Sigmoid colon (tissue), 7 donors: ENCODE measurements around the gene TNFRSF21. TPM values are rescaled to one million over a fixed set of nuclear protein-coding genes. Genes with fewer than 3 reads are reported as not detected.

Source experiments
- DNase-seq: peaks from one replicate; pipeline ENCODE4 v3.0.0-alpha.2; 2019
- H3K27ac ChIP-seq, 4 donors: fragments of 200-600 bp; sonication (generic); one replicate each; pipeline ENCODE4 v1.5.1; 2016 to 2019; ENCODE audit warnings: mild to moderate bottlenecking in 1 of 4
- H3K27me3 ChIP-seq, 3 donors: fragments of 200-600 bp; sonication (generic); one replicate each; pipeline ENCODE4 v1.5.1; 2019; ENCODE audit warnings: mild to moderate bottlenecking in 1 of 3
- H3K36me3 ChIP-seq, 4 donors: fragments of 200-600 bp; sonication (generic); one replicate each; pipeline ENCODE4 v1.5.1; 2016 to 2019
- H3K4me1 ChIP-seq, 4 donors: fragments of 200-600 bp; sonication (generic); one replicate each; pipeline ENCODE4 v1.5.1; 2017 to 2019
- H3K4me3 ChIP-seq, 4 donors: fragments of 200-600 bp; sonication (generic); one replicate each; pipeline ENCODE4 v1.5.1; 2017 to 2019; ENCODE audit warnings: mild to moderate bottlenecking in 2 of 4, moderate library complexity in 1 of 4
- H3K9me3 ChIP-seq, 4 donors: fragments of 200-600 bp in 3 of 4; sonication (generic) in 3 of 4; one replicate each; pipeline versions ENCODE4 v1.5.1 to v1.6.1; 2013 to 2019
- CTCF ChIP-seq, 4 experiments: fragments of 450-650 bp in 3 of 4; fragments of 200-600 bp in 1 of 4; IDR thresholded peaks; one replicate each; pipeline ENCODE4 v1.5.1; 2016 to 2019; ENCODE audit warnings: antibody characterized with exemption in 4 of 4, mild to moderate bottlenecking in 3 of 4, moderate library complexity in 2 of 4
- EP300 ChIP-seq, 4 donors: sonication (generic); formaldehyde crosslinking; IDR thresholded peaks; one replicate each; pipeline ENCODE4 v1.6.1; 2017; ENCODE audit warnings: antibody characterized with exemption in 4 of 4
- POLR2A ChIP-seq, 2 donors: fragments of 450-650 bp; IDR thresholded peaks; one replicate each; pipeline ENCODE4 v1.6.1; 2016; ENCODE audit warnings: antibody characterized with exemption in 2 of 2, mild to moderate bottlenecking in 2 of 2, moderate library complexity in 2 of 2
- POLR2AphosphoS5 ChIP-seq, 4 donors: sonication (generic); formaldehyde crosslinking; IDR thresholded peaks; one replicate each; pipeline ENCODE4 v1.6.1; 2017; ENCODE audit warnings: antibody characterized with exemption in 4 of 4
- WGBS, 2 donors: extraction: QIAGEN DNeasy Blood & Tissue Kit; methylation state at CpG; one replicate each; pipeline ENCODE4 v1.1.7; 2013; 5-methylcytosine and 5-hydroxymethylcytosine counted together
- intact Hi-C: fragments of 100-400 bp; cut with DNase I; formaldehyde crosslinking; loops from one replicate; pipeline ENCODE4 v1.15.1; 2023
- polyA plus RNA-seq, 3 donors: library from polyadenylated mRNA; stranded (reverse); fragments of 200-250 nt; gene quantifications; one replicate each; pipeline ENCODE4 v1.2.3, GENCODE V29; 2013
- total RNA-seq, 4 donors: library from RNA; depleted of rRNA; stranded (reverse); fragments of >200 nt; gene quantifications; one replicate each; pipeline ENCODE4 v1.1.0, GENCODE V29; 2016
- donor health status: healthy with polysubstance abuse.
- donor health status: Bipolar disorder and iron deficiency.
- donor health status: healthy.

Gene TNFRSF21
- total and polyA plus RNA-seq, 7 donors, result 15.8 to 49.9 (median 25.3) TPM

DNA sequence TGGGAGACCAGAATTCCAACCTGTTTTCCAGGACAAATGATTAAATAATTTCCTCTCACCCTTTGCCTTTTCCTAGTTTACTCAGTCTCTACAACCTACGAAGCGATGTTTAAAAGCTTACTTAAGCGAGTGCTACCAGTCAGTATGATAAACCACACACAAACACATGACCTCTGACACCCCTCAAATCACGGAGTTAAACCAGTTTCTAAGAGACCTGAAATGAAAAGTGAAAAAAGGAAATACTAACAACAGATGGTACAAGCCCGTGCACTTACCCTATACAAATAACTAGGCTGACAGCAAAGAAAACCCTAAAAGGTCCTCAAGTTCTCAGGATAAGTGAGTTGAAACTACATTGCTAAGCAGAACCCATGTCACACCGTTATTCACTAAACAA lies 7.7 kb downstream of the TNFRSF21 start:
- Histone ChIP-seq H3K4me3 (no peak overlapping the region), H3K4me1 (peaks cover 0 to 42% (median 13%) of the 10 kb centered on the region in 4 donors), H3K36me3 (no peaks in the 10 kb centered on the region), H3K27ac (no peak overlapping the region), H3K27me3 (no peaks in the 10 kb centered on the region), H3K9me3 (no peaks in the 10 kb centered on the region)
- DNase-seq, result no peak
- intact Hi-C loops, result no loop called here
- WGBS, 2 donors, result 59 to 80% methylated on average over 6 of the region's 6 CpGs
- TF ChIP-seq POLR2A (IDR thresholded peaks at IDR 0.05) (no peak), CTCF (IDR thresholded peaks at IDR 0.05) (no peak), POLR2AphosphoS5 (IDR thresholded peaks at IDR 0.05) (no peak), EP300 (IDR thresholded peaks at IDR 0.05) (no peak)

GRCh38 chr6:47301441-47301840 lies 8.3 kb downstream of the TNFRSF21 start:
- H3K9me3 ChIP-seq, result no peaks in the 10 kb centered on the region
- WGBS, 2 donors, result 94 to 95% methylated on average over 4 of the region's 4 CpGs
- no peak for TF ChIP-seq EP300 (IDR thresholded peaks at IDR 0.05)
- TF ChIP-seq POLR2A (IDR thresholded peaks at IDR 0.05), result no peak
- no peak for TF ChIP-seq POLR2AphosphoS5 (IDR thresholded peaks at IDR 0.05)
- no peak for TF ChIP-seq CTCF (IDR thresholded peaks at IDR 0.05)
- no peak overlapping the region for H3K27ac ChIP-seq
- no peak overlapping the region for H3K4me3 ChIP-seq
- DNase-seq, result no peak
- H3K4me1 ChIP-seq, result peaks cover 0 to 36% (median 11%) of the 10 kb centered on the region in 4 donors
- no peaks in the 10 kb centered on the region for H3K36me3 ChIP-seq
- intact Hi-C loops, result no loop called here
- no peaks in the 10 kb centered on the region for H3K27me3 ChIP-seq

GRCh38 chr6:47300417-47300816 lies 9.3 kb downstream of the TNFRSF21 start:
- Histone ChIP-seq H3K36me3 (no peaks in the 10 kb centered on the region), H3K4me1 (peaks cover 0 to 31% (median 8%) of the 10 kb centered on the region in 4 donors), H3K27me3 (no peaks in the 10 kb centered on the region), H3K4me3 (no peak overlapping the region), H3K9me3 (no peaks in the 10 kb centered on the region), H3K27ac (no peak overlapping the region)
- WGBS, 2 donors, result 93 to 94% methylated on average over 5 of the region's 5 CpGs
- no peak for TF ChIP-seq CTCF (IDR thresholded peaks at IDR 0.05)
- no peak for TF ChIP-seq POLR2AphosphoS5 (IDR thresholded peaks at IDR 0.05)
- TF ChIP-seq POLR2A (IDR thresholded peaks at IDR 0.05), result no peak
- TF ChIP-seq EP300 (IDR thresholded peaks at IDR 0.05), result no peak
- DNase-seq, result no peak
- intact Hi-C loops, result no loop called here

DNA sequence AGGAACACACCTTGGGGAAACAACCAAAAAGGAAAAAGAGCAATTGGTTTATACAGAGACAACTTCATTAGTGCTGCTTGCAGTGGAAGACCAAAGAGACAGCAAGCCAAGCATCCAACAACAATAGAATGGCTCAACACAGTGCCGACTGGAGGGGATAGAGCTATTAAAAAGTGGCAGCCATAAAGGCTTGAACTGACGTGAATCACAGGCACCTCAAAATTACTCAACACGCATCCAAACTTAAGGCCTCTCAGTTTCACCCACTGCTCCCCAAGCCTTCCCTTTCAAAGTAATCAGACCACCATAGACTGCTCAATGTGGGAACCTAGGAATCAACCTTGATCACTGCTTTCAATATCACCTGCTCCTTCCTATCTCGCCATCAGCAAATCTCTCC lies 9.7 kb downstream of the TNFRSF21 start:
- H3K36me3 ChIP-seq, result no peaks in the 10 kb centered on the region
- H3K4me1 ChIP-seq, result peaks cover 0 to 30% (median 11%) of the 10 kb centered on the region in 4 donors
- intact Hi-C loops, result loop anchor here (5.0 kb wide), 1 partner anchor 38 kb away; no protein-coding TSS in a partner anchor
- no peak overlapping the region for H3K27ac ChIP-seq
- TF ChIP-seq POLR2A (IDR thresholded peaks at IDR 0.05) (no peak), POLR2AphosphoS5 (IDR thresholded peaks at IDR 0.05) (no peak), EP300 (IDR thresholded peaks at IDR 0.05) (no peak), CTCF (IDR thresholded peaks at IDR 0.05) (no peak)
- WGBS, 2 donors, result 57 to 85% methylated on average over 4 of the region's 4 CpGs
- H3K9me3 ChIP-seq, result no peaks in the 10 kb centered on the region
- H3K4me3 ChIP-seq, result no peak overlapping the region
- no peak for DNase-seq
- H3K27me3 ChIP-seq, result no peaks in the 10 kb centered on the region

GRCh38 chr6:47298475-47298874 lies 11.2 kb downstream of the TNFRSF21 start:
- intact Hi-C loops, result loop anchor here (5.0 kb wide), 1 partner anchor 36 kb away; no protein-coding TSS in a partner anchor
- no peak for TF ChIP-seq CTCF (IDR thresholded peaks at IDR 0.05)
- no peak for TF ChIP-seq POLR2A (IDR thresholded peaks at IDR 0.05)
- TF ChIP-seq POLR2AphosphoS5 (IDR thresholded peaks at IDR 0.05), result no peak
- no peak for TF ChIP-seq EP300 (IDR thresholded peaks at IDR 0.05)
- H3K27me3 ChIP-seq, result no peaks in the 10 kb centered on the region
- peaks cover 0 to 21% (median 13%) of the 10 kb centered on the region in 4 donors for H3K4me1 ChIP-seq
- no peaks in the 10 kb centered on the region for H3K36me3 ChIP-seq
- H3K27ac ChIP-seq, result no peak overlapping the region
- H3K9me3 ChIP-seq, result no peaks in the 10 kb centered on the region
- DNase-seq, result no peak
- H3K4me3 ChIP-seq, result no peak overlapping the region
